Ishikawa (cell line): ENCODE data around the gene IKZF2.

Experiments used
- CEBPB ChIP-seq: IDR thresholded peaks from 2 replicates; pipeline ENCODE4 v1.6.1; 2012
- CREB1 ChIP-seq: IDR thresholded peaks from 2 replicates; pipeline ENCODE4 v1.6.1; 2012; ENCODE audit warnings: low read depth
- EGR1 ChIP-seq: IDR thresholded peaks from 2 replicates; pipeline ENCODE4 v1.6.1; 2012
- EP300 ChIP-seq: IDR thresholded peaks from 2 replicates; pipeline ENCODE4 v1.6.1; 2012; ENCODE audit warnings: borderline replicate concordance
- FOXM1 ChIP-seq: IDR thresholded peaks from 2 replicates; pipeline ENCODE4 v1.6.1; 2012; ENCODE audit warnings: low read depth, borderline replicate concordance
- NFIC ChIP-seq: IDR thresholded peaks from 2 replicates; pipeline ENCODE4 v1.6.1; 2012
- RAD21 ChIP-seq: IDR thresholded peaks from 2 replicates; pipeline ENCODE4 v1.6.1; 2012; ENCODE audit warnings: low read depth
- REST ChIP-seq: IDR thresholded peaks from 2 replicates; pipeline ENCODE4 v1.6.1; 2012; ENCODE audit warnings: low read depth, mild to moderate bottlenecking
- TAF1 ChIP-seq: IDR thresholded peaks from 2 replicates; pipeline ENCODE4 v1.6.1; 2012; ENCODE audit warnings: low read depth, mild to moderate bottlenecking
- TCF12 ChIP-seq: IDR thresholded peaks from 2 replicates; pipeline ENCODE4 v1.6.1; 2012; ENCODE audit warnings: low read depth
- TEAD4 ChIP-seq: IDR thresholded peaks from 2 replicates; pipeline ENCODE4 v1.6.1; 2012
- USF1 ChIP-seq: IDR thresholded peaks from 2 replicates; pipeline ENCODE4 v1.6.1; 2012
- YY1 ChIP-seq: IDR thresholded peaks from 2 replicates; pipeline ENCODE4 v1.6.1; 2012; ENCODE audit warnings: low read depth
- ZBTB7A ChIP-seq: IDR thresholded peaks from 2 replicates; pipeline ENCODE4 v1.6.1; 2012; ENCODE audit warnings: low read depth
- TF ChIP-seq, protein P1 (sequence below): IDR thresholded peaks from 2 replicates; pipeline ENCODE4 v1.6.1; 2012

The IKZF2 gene

DNA sequence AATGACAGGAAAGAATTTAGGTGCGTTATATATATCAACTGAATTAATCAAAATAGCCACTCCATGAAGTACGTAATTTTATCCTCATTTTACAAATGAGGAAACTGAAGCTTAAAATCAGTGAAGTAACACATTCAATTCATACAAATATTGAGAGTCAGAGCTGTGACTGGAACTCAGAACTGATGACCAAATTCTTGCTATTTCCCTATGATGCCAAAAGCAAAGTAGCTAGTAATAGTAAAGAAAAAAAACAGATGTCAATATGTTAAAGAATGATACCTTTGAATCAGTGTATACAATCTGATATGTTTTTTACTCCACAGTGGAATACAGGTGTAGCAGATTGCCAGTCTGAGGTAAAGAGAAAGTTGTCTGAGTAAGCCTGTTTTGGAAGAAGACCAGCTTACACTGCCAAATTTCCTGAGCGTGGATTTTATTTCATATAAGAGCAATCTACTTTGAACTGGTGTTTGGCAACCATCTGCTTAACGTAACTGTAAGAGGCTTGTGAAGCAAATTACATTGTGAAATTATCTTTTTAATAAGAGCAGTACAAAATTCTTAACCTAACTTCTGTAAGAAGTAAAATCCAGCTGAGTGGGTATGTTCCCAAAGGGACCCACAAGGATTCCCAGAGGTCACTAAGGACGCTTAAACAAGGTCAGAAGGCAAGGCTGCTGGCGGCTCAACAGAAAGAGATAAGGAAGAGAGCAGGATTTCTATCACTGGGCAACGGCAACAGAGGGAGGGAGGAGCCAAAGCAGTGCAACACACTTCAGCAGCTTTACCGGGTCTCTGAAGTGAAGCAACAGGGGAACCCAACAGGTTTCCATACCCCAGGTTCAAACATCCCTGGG is 85.6 kb downstream of the IKZF2 start:
- TF ChIP-seq CREB1 (no peak), REST (no peak), EGR1 (no peak), FOXM1 (no peak), EP300 (no peak), TAF1 (no peak), CEBPB (no peak), TCF12 (no peak), USF1 (no peak), TEAD4 (no peak), RAD21 (no peak), NFIC (no peak), YY1 (no peak), ZBTB7A (no peak)
- TF ChIP-seq, protein P1, sequence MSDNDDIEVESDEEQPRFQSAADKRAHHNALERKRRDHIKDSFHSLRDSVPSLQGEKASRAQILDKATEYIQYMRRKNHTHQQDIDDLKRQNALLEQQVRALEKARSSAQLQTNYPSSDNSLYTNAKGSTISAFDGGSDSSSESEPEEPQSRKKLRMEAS, result no peak

GRCh38 chr2:213064099-213064498 is 87.3 kb downstream of the IKZF2 start:
- TF ChIP-seq TCF12 (no peak), CREB1 (no peak), RAD21 (no peak), TEAD4 (no peak), REST (no peak), EGR1 (no peak), CEBPB (no peak), USF1 (no peak), YY1 (no peak), NFIC (no peak)
- TF ChIP-seq, protein P1, result no peak

GRCh38 chr2:213057977-213058376 is 93.4 kb downstream of the IKZF2 start:
- TF ChIP-seq FOXM1 (no peak), USF1 (no peak), EP300 (no peak), TCF12 (no peak), RAD21 (no peak), EGR1 (no peak), NFIC (no peak), CEBPB (no peak), TAF1 (no peak)

DNA sequence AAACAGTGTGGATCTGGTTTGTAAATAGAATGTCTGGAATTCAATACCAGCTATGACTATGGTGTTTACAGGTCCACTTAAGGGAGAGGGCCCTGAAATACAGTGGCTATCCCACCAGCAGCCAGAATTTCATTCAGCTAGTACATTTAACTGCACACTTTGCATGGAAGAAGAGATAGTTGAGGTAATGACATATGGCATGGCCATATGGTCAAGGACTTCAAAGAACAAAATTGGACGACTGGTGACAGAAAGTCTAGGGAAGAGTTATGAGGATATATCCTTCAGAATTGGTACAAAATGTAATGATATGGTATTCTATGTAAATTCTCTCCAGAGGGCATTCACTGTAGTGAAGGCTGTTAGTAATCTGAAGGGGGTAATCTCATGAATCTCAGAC is 105.0 kb downstream of the IKZF2 start:
- TF ChIP-seq TEAD4, result no peak
- TF ChIP-seq CREB1, result no peak
- TF ChIP-seq REST, result no peak
- no peak for TF ChIP-seq USF1
- TF ChIP-seq RAD21, result no peak
- TF ChIP-seq, protein P1, result no peak
- TF ChIP-seq ZBTB7A, result no peak
- no peak for TF ChIP-seq CEBPB
- TF ChIP-seq NFIC, result no peak
